ENCODE measurements around the gene RALGAPA1.

DNA sequence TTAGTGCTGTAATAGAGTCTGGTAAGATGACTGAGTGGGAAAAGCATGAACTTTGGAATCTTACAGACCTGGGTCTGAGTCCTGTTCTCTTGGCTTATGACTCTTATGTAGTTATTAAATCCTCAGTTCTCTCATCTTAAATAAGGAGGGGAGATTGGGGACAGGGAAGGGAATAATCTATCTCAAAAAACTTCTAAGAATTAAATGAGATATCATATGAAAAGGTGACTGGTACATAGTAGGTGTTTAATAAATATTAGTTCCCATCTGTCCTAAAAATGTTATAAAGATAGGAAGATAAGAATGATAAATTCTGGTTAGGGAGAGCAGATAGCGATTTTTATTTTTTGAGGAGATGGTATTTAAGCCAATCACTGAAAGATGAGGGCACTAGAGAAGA lies 156.1 kb downstream of the RALGAPA1 start:
- TF ChIP-seq CTCF (IDR thresholded peaks at IDR 0.05; ENCODE audit: low read depth, low read length), result no peak
- no peak for TF ChIP-seq EZH2phosphoT487 (IDR thresholded peaks at IDR 0.05; ENCODE audit: low read depth)
